CD4-positive, CD25-positive, alpha-beta regulatory T cell (primary cell): Measurements from ENCODE around the gene SLC10A7. TPM values are rescaled to one million over a fixed set of nuclear protein-coding genes. Genes with fewer than 3 reads are reported as not detected.

ENCODE experiments used
- ATAC-seq, 2 donors: fragments of 150-1000 bp; cut with Tn5 transposase; one replicate each; pipeline ENCODE4 v1.10.0; 2021; ENCODE audit warnings: low read depth in 2 of 2, moderate number of reproducible peaks in 2 of 2, moderate library complexity in 1 of 2
- DNase-seq, 3 donors: peaks; one replicate each; pipeline versions ENCODE4 v3.0.0 to v3.0.0-alpha.2; 2012 to 2022; ENCODE audit warnings: mixed read lengths in 1 of 3
- H3K27ac ChIP-seq: one replicate; pipeline ENCODE4 v1.7.0; 2013; ENCODE audit warnings: mild to moderate bottlenecking, low read length; ENCODE audit not compliant: insufficient read depth, poor library complexity, severe bottlenecking
- H3K27me3 ChIP-seq: one replicate; pipeline ENCODE4 v1.7.0; 2013; ENCODE audit warnings: low read length; ENCODE audit not compliant: control insufficient read depth, insufficient read depth
- H3K36me3 ChIP-seq: one replicate; pipeline ENCODE4 v1.7.0; 2013; ENCODE audit warnings: mild to moderate bottlenecking, low read length, moderate library complexity; ENCODE audit not compliant: control insufficient read depth, insufficient read depth
- H3K4me1 ChIP-seq: 2 replicates; pipeline ENCODE4 v1.7.0; 2013; ENCODE audit warnings: mild to moderate bottlenecking, low read length; ENCODE audit not compliant: insufficient read depth, control insufficient read depth, poor library complexity, severe bottlenecking
- H3K4me3 ChIP-seq: one replicate; pipeline ENCODE4 v1.7.0; 2013; ENCODE audit warnings: low read depth, mild to moderate bottlenecking, low read length, moderate library complexity
- H3K9me3 ChIP-seq, 2 experiments: 1 replicate in 1 of 2; 2 replicates in 1 of 2; pipeline ENCODE4 v1.7.0; 2013; ENCODE audit warnings: low read length in 2 of 2, mild to moderate bottlenecking in 1 of 2, moderate library complexity in 1 of 2; ENCODE audit not compliant: control insufficient read depth in 2 of 2
- H3K27ac Mint-ChIP-seq, 3 donors: one replicate each; pipeline ENCODE4 v1.8.0; 2020 to 2022; ENCODE audit warnings: mild to moderate bottlenecking in 3 of 3, mixed read lengths in 3 of 3, moderate library complexity in 2 of 3
- H3K27me3 Mint-ChIP-seq: one replicate; pipeline ENCODE4 v1.8.0; 2022; ENCODE audit warnings: mild to moderate bottlenecking, mixed read lengths
- H3K36me3 Mint-ChIP-seq: one replicate; pipeline ENCODE4 v1.8.0; 2020; ENCODE audit warnings: mixed read lengths
- H3K4me1 Mint-ChIP-seq, 4 donors: one replicate each; pipeline ENCODE4 v1.8.0; 2020 to 2022; ENCODE audit warnings: mixed read lengths in 4 of 4, mild to moderate bottlenecking in 1 of 4
- H3K4me3 Mint-ChIP-seq, 4 donors: one replicate each; pipeline ENCODE4 v1.8.0; 2020 to 2022; ENCODE audit warnings: mild to moderate bottlenecking in 4 of 4, mixed read lengths in 4 of 4, moderate library complexity in 3 of 4
- H3K9me3 Mint-ChIP-seq, 7 donors: one replicate each; pipeline ENCODE4 v1.8.0; 2020 to 2022; ENCODE audit warnings: mixed read lengths in 7 of 7, mild to moderate bottlenecking in 3 of 7, moderate library complexity in 2 of 7
- polyA plus RNA-seq, 4 donors: library from polyadenylated mRNA; unstranded; fragments of 300-500 nt; fragmentation: Illumina TruSeq; gene quantifications; one replicate each; pipeline ENCODE4 v1.2.3, GENCODE V29; 2021
- total RNA-seq: library from RNA; stranded (reverse); gene quantifications from one replicate; pipeline ENCODE4 v1.2.3, GENCODE V29; 2022

Gene SLC10A7
- total and polyA plus RNA-seq, 5 donors from 2014 or later: 8.6 to 24.1 (median 10.4) TPM

DNA sequence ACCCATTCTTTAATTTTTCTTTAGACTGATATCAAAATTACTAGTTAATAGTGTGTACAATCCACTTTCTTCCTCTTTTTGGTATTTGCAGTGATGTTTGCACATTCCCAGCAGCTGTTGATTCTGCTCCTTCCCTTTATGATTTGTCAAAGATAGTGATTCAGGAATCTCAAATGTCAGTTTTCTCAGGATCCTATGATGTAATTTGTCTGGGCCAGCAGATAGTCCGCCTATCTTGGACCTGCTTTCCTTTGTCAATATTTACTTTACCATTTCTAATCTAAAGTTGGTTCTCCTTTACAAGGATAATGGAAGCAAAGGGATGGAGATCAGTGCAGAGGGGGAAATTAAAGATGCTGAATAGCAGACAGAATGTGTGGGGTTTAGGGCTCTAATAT lies 185.3 kb downstream of the SLC10A7 start:
- Mint-ChIP-seq H3K27me3 (no peaks in the 10 kb centered on the region), H3K4me1 (peaks cover 0 to 11% (median 5%) of the 10 kb centered on the region in 4 donors), H3K9me3 (no peaks in the 10 kb centered on the region), H3K36me3 (peaks cover 3% of the 10 kb centered on the region), H3K4me3 (no peak overlapping the region), H3K27ac (peak overlapping the region in 1 of 3 donors; percentile 1)
- no peak overlapping the region for H3K4me3 ChIP-seq
- DNase-seq: no peak
- ATAC-seq: no peak
- H3K4me1 ChIP-seq: peaks cover 7% of the 10 kb centered on the region
- no peak overlapping the region for H3K27ac ChIP-seq
- no peaks in the 10 kb centered on the region for H3K9me3 ChIP-seq
- no peaks in the 10 kb centered on the region for H3K27me3 ChIP-seq
- no peaks in the 10 kb centered on the region for H3K36me3 ChIP-seq

DNA sequence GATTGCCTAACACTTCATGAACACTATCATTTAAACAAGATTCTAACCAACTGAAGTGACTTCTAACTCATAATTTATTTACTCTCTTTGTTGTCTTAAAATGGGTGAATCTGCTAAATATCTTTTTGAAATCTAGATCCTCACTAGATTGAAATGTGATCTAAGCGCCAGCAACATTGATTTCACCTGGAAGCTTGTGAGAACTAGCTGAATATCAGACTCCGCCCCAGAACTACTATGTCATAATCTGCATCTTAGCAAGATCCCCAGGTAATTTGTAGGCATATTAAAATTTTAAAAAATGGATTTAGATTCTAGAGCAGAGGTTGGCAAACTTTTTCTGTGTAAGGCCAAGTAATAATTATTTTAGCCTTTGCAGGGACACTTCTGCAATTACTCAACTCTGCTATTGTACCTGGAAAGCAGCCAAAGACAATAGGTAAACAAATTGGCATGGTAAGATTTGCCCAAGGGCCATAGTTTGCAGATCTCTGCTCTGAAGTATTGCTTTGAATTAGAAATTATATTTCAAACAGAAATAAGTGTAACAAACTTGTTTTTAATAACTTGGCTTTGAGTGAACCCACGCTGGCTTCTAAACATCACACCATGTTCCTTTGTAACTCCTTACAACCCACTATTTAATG lies 185.9 kb downstream of the SLC10A7 start:
- Mint-ChIP-seq H3K27me3 (no peaks in the 10 kb centered on the region), H3K27ac (no peak overlapping the region), H3K9me3 (no peaks in the 10 kb centered on the region), H3K36me3 (peaks cover 3% of the 10 kb centered on the region), H3K4me1 (peaks cover 0 to 11% (median 5%) of the 10 kb centered on the region in 4 donors), H3K4me3 (no peak overlapping the region)
- no peaks in the 10 kb centered on the region for H3K9me3 ChIP-seq
- H3K36me3 ChIP-seq: no peaks in the 10 kb centered on the region
- ATAC-seq (no peak), DNase-seq (no peak)
- H3K4me3 ChIP-seq: no peak overlapping the region
- H3K4me1 ChIP-seq: peaks cover 7% of the 10 kb centered on the region
- no peak overlapping the region for H3K27ac ChIP-seq
- no peaks in the 10 kb centered on the region for H3K27me3 ChIP-seq

DNA sequence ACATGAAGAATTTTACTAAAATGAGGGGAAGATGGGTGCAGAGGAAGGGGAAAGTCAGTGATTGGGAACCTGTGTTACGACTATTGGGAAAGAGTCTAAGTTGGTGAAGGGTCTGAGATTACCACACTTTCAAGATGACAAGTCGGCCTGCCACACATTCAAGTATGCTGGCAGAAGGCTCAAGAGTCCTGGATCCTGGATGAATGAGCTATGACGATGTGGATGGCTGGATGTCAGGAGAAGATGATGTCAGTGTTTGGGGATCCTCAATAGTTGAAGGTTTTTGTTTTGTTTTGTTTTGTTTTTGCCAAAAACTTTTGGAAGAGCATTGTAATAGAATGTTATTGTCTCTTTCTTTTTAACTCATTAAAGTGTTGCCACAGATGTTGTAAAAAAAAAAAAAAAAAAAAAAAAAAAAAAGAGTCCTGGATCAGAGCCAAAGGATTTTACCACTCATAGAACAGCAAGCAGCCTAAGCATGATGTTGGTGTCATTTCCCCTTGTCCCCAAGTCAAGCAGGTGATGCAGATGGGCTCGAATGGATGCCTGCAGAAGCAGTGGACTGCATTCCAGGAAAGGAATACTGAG lies 186.8 kb downstream of the SLC10A7 start:
- Mint-ChIP-seq H3K27ac (no peak overlapping the region), H3K4me1 (peaks cover 0 to 11% (median 5%) of the 10 kb centered on the region in 4 donors), H3K36me3 (peaks cover 3% of the 10 kb centered on the region), H3K27me3 (no peaks in the 10 kb centered on the region), H3K4me3 (no peak overlapping the region), H3K9me3 (no peaks in the 10 kb centered on the region)
- Histone ChIP-seq H3K27ac (no peak overlapping the region), H3K27me3 (no peaks in the 10 kb centered on the region), H3K4me3 (no peak overlapping the region), H3K36me3 (no peaks in the 10 kb centered on the region), H3K4me1 (peaks cover 7% of the 10 kb centered on the region), H3K9me3 (no peaks in the 10 kb centered on the region)
- ATAC-seq (no peak), DNase-seq (no peak)

DNA sequence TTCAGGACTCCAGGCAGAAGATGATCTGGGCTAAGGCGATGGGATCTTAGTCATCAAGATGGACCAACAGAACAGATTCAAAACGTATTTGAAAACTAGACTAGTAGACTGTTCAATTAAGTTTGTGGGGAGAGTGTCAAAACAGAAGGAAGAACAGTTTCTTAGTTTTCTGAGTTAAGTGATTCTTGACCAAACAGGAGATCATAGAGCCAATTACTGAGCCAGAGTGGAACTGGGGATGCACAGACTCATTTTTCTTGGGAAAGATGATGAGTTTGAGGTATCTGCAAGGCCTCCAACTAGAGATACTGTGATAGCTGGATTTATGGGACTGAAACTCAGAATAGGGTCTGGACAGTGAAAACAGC lies 187.9 kb downstream of the SLC10A7 start:
- peaks cover 0 to 11% (median 6%) of the 10 kb centered on the region in 4 donors for H3K4me1 Mint-ChIP-seq
- H3K4me1 ChIP-seq: peaks cover 7% of the 10 kb centered on the region
- no peak overlapping the region for H3K4me3 Mint-ChIP-seq
- ATAC-seq (no peak), DNase-seq (no peak)
- no peak overlapping the region for H3K27ac ChIP-seq
- no peak overlapping the region for H3K27ac Mint-ChIP-seq
- no peaks in the 10 kb centered on the region for H3K27me3 Mint-ChIP-seq
- H3K27me3 ChIP-seq: no peaks in the 10 kb centered on the region
- peak overlapping the region; percentile 52 for H3K4me3 ChIP-seq
- no peaks in the 10 kb centered on the region for H3K9me3 ChIP-seq
- no peaks in the 10 kb centered on the region for H3K9me3 Mint-ChIP-seq
- H3K36me3 ChIP-seq: no peaks in the 10 kb centered on the region
- peaks cover 3% of the 10 kb centered on the region for H3K36me3 Mint-ChIP-seq

DNA sequence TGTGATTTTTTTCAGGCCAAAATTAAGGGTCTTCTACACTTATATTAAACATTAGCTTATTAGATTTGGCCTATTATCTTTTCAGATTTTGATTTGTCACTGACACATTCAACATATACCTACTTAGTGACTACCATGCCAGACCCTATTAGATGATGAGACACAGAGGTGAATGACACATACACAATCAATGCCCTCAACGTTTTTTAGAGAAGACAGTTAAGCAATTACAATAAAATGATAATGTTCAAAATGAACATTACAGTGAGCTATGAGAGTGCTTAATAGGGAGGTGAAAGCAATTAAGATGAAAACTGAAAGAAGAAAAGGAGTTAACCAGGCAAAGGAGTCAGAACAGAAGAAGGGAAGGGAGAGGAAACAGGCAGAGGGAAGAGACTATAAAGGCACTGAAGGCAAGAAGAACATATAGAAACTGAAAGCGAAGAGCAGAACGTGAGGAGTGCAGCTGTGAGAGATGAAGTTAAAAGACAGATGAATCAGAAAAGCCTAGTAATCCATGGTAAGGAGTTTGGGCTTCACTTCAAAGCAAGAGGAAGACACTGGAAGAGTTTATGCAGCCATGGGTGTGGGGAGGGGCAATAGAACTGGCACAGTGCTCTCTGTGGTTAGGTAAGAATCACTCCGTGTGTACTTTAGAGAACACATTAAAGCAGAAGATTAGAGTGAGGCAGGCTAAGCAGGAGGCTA lies 188.4 kb downstream of the SLC10A7 start:
- peaks cover 0 to 11% (median 6%) of the 10 kb centered on the region in 4 donors for H3K4me1 Mint-ChIP-seq
- H3K27ac Mint-ChIP-seq: no peak overlapping the region
- H3K4me3 Mint-ChIP-seq: no peak overlapping the region
- H3K36me3 Mint-ChIP-seq: peaks cover 3% of the 10 kb centered on the region
- H3K27me3 Mint-ChIP-seq: no peaks in the 10 kb centered on the region
- no peaks in the 10 kb centered on the region for H3K9me3 Mint-ChIP-seq
- DNase-seq (peak in 1 of 3 donors; percentile 58), ATAC-seq (peak; percentile 39 to 43)
- H3K9me3 ChIP-seq: no peaks in the 10 kb centered on the region
- peaks cover 7% of the 10 kb centered on the region for H3K4me1 ChIP-seq
- no peaks in the 10 kb centered on the region for H3K27me3 ChIP-seq
- no peaks in the 10 kb centered on the region for H3K36me3 ChIP-seq
- H3K27ac ChIP-seq: no peak overlapping the region
- H3K4me3 ChIP-seq: peak overlapping the region; percentile 52

DNA sequence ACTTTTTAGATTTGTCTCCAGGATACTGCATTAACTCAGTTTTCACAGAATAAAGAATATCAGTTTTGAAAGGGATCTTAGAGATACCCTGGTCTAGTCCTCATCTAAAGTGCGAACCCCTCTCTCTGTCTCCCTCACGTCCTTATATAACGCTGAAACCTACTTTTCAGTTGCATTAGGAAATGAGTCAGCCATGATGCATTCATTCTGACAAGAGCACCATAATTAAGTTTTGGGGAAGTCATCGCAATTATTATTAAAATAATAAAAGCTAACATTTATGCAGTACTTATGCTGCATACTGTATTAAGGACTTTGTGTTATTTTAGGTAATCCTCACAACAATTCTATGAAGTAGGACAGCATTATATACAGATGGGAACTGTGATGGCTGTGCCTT lies 191.3 kb downstream of the SLC10A7 start:
- H3K36me3 ChIP-seq: no peaks in the 10 kb centered on the region
- H3K36me3 Mint-ChIP-seq: peaks cover 5% of the 10 kb centered on the region
- ATAC-seq (no peak), DNase-seq (no peak)
- H3K4me3 Mint-ChIP-seq: no peak overlapping the region
- H3K4me1 Mint-ChIP-seq: peaks cover 0 to 5% (median 2%) of the 10 kb centered on the region in 4 donors
- no peaks in the 10 kb centered on the region for H3K27me3 ChIP-seq
- no peak overlapping the region for H3K27ac Mint-ChIP-seq
- peaks cover 7% of the 10 kb centered on the region for H3K4me1 ChIP-seq
- H3K27ac ChIP-seq: no peak overlapping the region
- H3K9me3 ChIP-seq: no peaks in the 10 kb centered on the region
- no peaks in the 10 kb centered on the region for H3K9me3 Mint-ChIP-seq
- H3K4me3 ChIP-seq: no peak overlapping the region
- no peaks in the 10 kb centered on the region for H3K27me3 Mint-ChIP-seq

DNA sequence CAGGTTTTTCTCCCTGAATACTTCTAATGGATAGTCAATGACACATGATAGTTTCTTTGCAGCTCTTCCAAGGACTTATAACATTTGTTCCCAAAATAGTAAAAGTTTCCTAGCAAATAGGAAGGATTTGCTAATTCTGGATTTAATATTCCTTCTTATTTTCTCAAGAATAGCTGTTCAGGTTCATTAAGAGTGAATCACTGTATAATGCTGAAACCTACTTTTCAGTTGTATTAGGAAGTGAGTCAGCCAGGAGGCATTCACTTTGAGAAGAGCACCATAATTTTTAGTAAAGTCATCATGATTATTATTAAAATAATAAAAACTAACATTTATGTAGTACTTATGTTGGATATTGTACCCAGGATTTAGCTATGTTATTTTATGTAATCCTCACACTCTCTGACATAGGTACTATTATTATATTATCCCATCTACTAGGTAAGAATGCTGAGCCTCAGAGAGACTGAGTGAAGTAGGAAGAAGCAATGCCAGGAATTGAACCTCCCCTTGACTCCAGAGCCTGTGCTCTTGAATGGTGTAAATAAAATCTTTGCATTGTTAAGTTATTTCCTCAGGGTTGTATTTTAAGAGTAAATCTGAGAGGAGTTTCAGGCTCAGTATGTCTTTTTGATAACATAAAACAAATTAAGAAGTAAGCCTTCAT lies 192.6 kb downstream of the SLC10A7 start:
- no peak for ATAC-seq

More for the DNA sequence above, 192.6 kb downstream of the SLC10A7 start:
- Histone ChIP-seq H3K9me3 (no peaks in the 10 kb centered on the region), H3K4me3 (no peak overlapping the region), H3K36me3 (peaks cover 9% of the 10 kb centered on the region), H3K4me1 (peaks cover 7% of the 10 kb centered on the region), H3K27ac (no peak overlapping the region), H3K27me3 (no peaks in the 10 kb centered on the region)
- Mint-ChIP-seq H3K4me3 (no peak overlapping the region), H3K36me3 (peaks cover 16% of the 10 kb centered on the region), H3K9me3 (peaks cover 0 to 6% (median 0%) of the 10 kb centered on the region in 7 donors), H3K27ac (no peak overlapping the region), H3K4me1 (peaks cover 0 to 5% (median 2%) of the 10 kb centered on the region in 4 donors), H3K27me3 (no peaks in the 10 kb centered on the region)
- DNase-seq: no peak
